Spleen (tissue), 7 donors: ENCODE measurements around the gene WWTR1.

Experiments used
- CTCF ChIP-seq, 11 experiments: fragments of 200-600 bp in 7 of 11; fragments of 450-650 bp in 4 of 11; sonication (generic) in 4 of 11; IDR thresholded peaks in 8 of 11; conservative IDR thresholded peaks in 3 of 11; 1 replicate in 7 of 11; 2 replicates in 4 of 11; pipeline versions ENCODE4 v1.4.0 to v1.8.0; 2016 to 2021; ENCODE audit warnings: antibody characterized with exemption in 11 of 11, inconsistent platforms in 4 of 11, mild to moderate bottlenecking in 1 of 11
- POLR2AphosphoS5 ChIP-seq, 3 donors: sonication (generic); formaldehyde crosslinking; IDR thresholded peaks; one replicate each; pipeline ENCODE4 v1.5.1; 2017; ENCODE audit warnings: antibody characterized with exemption in 3 of 3
- donor health status: DM: no; HTN: no; CAD: no; lungs with moderate emphysema.
- donor health status: DM: no; HTN: no; CAD: no.
- donor health status: DM: no; HTN: no; CAD: no.

- no peak for TF ChIP-seq CTCF (IDR thresholded peaks at IDR 0.05 in 8 of 11, conservative IDR thresholded peaks at IDR 0.05 in 3 of 11)
- no peak for TF ChIP-seq POLR2AphosphoS5 (IDR thresholded peaks at IDR 0.05)
Measured at GRCh38 chr3:149600634-149601033, 57.2 kb downstream of the WWTR1 start.
